ENCODE measurements around the gene MYL11. TPM values are rescaled to one million over a fixed set of nuclear protein-coding genes. Genes with fewer than 3 reads are reported as not detected.

Gene MYL11
- total RNA-seq, 1 experiment from 2014 or later, result not detected

GRCh38 chr16:30416047-30416603, 41.5 kb downstream of the MYL11 start:
- no peak overlapping the region for H3K4me3 ChIP-seq (replicated peaks in 1 of 2; ENCODE audit: low read depth in 1 of 2, low read length in 2 of 2)
- H3K4me2 ChIP-seq (ENCODE audit: low read length), result no peak overlapping the region
- POLR2A ChIA-PET, result no interaction called here
- DNase-seq (ENCODE audit: low read depth, low spot score) (no peak), ATAC-seq (no peak)
- no peak overlapping the region for H3K27ac ChIP-seq (ENCODE audit: low read depth, low read length)
- peaks cover 3% of the 10 kb centered on the region; the same call in 1 of the 2 replicates for H4K20me1 ChIP-seq (ENCODE audit: insufficient read depth)
- intact Hi-C loops (cut with micrococcal nuclease), result no loop called here
- no peaks in the 10 kb centered on the region for H3K27me3 ChIP-seq (ENCODE audit: insufficient read depth, low read length)
- H3K9me3 ChIP-seq (ENCODE audit: control insufficient read depth in 1 of 2, insufficient read depth in 1 of 2, low read depth in 1 of 2, low read length in 2 of 2), result no peaks in the 10 kb centered on the region
- H2AFZ ChIP-seq (ENCODE audit: low read depth, low read length, poor library complexity, severe bottlenecking), result no peak overlapping the region
- no peak for TF ChIP-seq EZH2 (IDR thresholded peaks at IDR 0.05)
- no peak for TF ChIP-seq EGR1 (IDR thresholded peaks at IDR 0.05; ENCODE audit: low read depth)
- TF ChIP-seq ZFX (IDR thresholded peaks at IDR 0.05), result no peak
- no peak for TF ChIP-seq ZNF274 (IDR thresholded peaks at IDR 0.05; ENCODE audit: low read depth, low read length)
- no peak for TF ChIP-seq FOSL1 (IDR thresholded peaks at IDR 0.05; ENCODE audit: low read depth)
- TF ChIP-seq ATF3 (IDR thresholded peaks at IDR 0.05), result no peak
- no peak for TF ChIP-seq ZBTB33 (IDR thresholded peaks at IDR 0.05; ENCODE audit: extremely low read depth, insufficient replicate concordance, low read length)
- no peak for TF ChIP-seq CBX3 (IDR thresholded peaks at IDR 0.05; ENCODE audit: low read depth)
- no peak for TF ChIP-seq POLR2A (IDR thresholded peaks at IDR 0.05; ENCODE audit: borderline replicate concordance, extremely low read depth, insufficient read depth, insufficient read length)
- TF ChIP-seq REST (IDR thresholded peaks at IDR 0.05; ENCODE audit: low read depth), result no peak
- TF ChIP-seq MAX (IDR thresholded peaks at IDR 0.05), result no peak
- peaks cover 6 to 40% of the 10 kb centered on the region in 2 experiments; a peak in 3 of 4 replicates for H3K4me1 ChIP-seq (ENCODE audit: control insufficient read depth in 1 of 2, insufficient read depth in 2 of 2, low read length in 2 of 2)
- H3K9me2 ChIP-seq (ENCODE audit: insufficient read depth), result no peaks in the 10 kb centered on the region
- RAD21 ChIA-PET (ENCODE audit: low non-redundant PET in 1 of 2, low total read pairs in 2 of 2, uncharacterized antibody in 2 of 2, unreplicated experiment in 2 of 2), result no interaction called here
- BruUV-seq (replicated peaks), result no TSS peak
- CTCF ChIA-PET, result interaction anchor here (1.1 kb wide), 1 partner anchor 14 kb away, joined by 6 read pairs; the partner anchor contains the start of gene DCTPP1
- peaks cover 33% of the 10 kb centered on the region for H3K79me2 ChIP-seq (ENCODE audit: insufficient read depth, low read length)
- H3K9ac ChIP-seq (ENCODE audit: low read length), result no peak overlapping the region
- H3K36me3 ChIP-seq (ENCODE audit: control insufficient read depth in 1 of 2, insufficient read depth in 2 of 2, low read length in 2 of 2), result peaks cover 8 to 35% of the 10 kb centered on the region in 2 experiments; a peak in 2 of 4 replicates
